GM06990 (cell line): ENCODE data around the gene ZNF823.

Experiments
- DNase-seq: peaks from one replicate; pipeline ENCODE4 v3.0.0-alpha.2; 2011; ENCODE audit not compliant: insufficient read length; ENCODE audit errors: extremely low read depth
- H3K27me3 ChIP-seq: replicated peaks from 2 replicates; pipeline ENCODE4 v1.6.0; 2011; ENCODE audit warnings: low read length; ENCODE audit not compliant: control insufficient read depth, insufficient read depth
- H3K36me3 ChIP-seq: 2 replicates; pipeline ENCODE4 v1.5.1; 2011; ENCODE audit warnings: low read length; ENCODE audit not compliant: control insufficient read depth, insufficient read depth
- H3K4me3 ChIP-seq: replicated peaks from 2 replicates; pipeline ENCODE4 v1.5.1; 2011; ENCODE audit warnings: low read depth, mild to moderate bottlenecking, control low read depth, low read length
- CTCF ChIP-seq: IDR thresholded peaks from 2 replicates; pipeline ENCODE4 v1.5.1; 2011; ENCODE audit warnings: low read length, control low read depth, mild to moderate bottlenecking, inconsistent platforms; ENCODE audit not compliant: insufficient read depth, poor library complexity, severe bottlenecking

Gene ZNF823

DNA sequence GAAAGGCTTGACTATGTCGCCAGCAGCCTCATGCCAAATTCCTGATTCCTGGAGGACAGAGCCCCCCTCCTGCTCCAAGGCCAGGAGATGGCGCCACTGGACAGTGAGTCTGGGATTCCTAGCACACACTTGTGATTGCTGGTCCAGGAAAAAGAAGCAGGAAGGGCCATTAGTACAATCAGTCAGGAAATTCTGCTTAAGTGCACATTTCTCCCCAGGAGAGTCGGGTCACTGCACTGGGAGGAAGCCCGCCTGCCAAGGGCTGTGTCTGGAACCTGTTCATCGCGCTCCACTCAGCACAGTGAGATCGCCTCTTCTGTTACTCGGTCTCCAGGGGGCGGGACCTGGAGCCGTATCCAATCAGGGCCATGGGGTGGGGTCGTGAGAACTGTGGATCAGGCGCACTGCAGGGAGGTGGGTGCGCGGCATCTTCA lies 65.1 kb downstream of the ZNF823 start:
- no peak overlapping the region for H3K4me3 ChIP-seq
- TF ChIP-seq CTCF = peak; percentile 25
- H3K27me3 ChIP-seq = no peaks in the 10 kb centered on the region
- no peaks in the 10 kb centered on the region for H3K36me3 ChIP-seq
- peak; percentile 25 for DNase-seq
